Head of caudate nucleus (tissue), 42 donors: ENCODE results near the gene RBM4B.
"Not testable (repeated sequence)": the region's sequence is repeated elsewhere in the genome, so short reads cannot be mapped to it uniquely, and the experiment has no call there.

Source experiments
- DNase-seq, 42 donors: peaks; one replicate each; pipeline versions ENCODE4 v3.0.0 to v3.0.0-alpha.2; 2020 to 2021; ENCODE audit warnings: mixed read lengths in 7 of 42
- intact Hi-C: fragments of 100-400 bp; cut with DNase I; formaldehyde crosslinking; loops from one replicate; pipeline ENCODE4 v1.15.0; 2022

Gene RBM4B, protein sequence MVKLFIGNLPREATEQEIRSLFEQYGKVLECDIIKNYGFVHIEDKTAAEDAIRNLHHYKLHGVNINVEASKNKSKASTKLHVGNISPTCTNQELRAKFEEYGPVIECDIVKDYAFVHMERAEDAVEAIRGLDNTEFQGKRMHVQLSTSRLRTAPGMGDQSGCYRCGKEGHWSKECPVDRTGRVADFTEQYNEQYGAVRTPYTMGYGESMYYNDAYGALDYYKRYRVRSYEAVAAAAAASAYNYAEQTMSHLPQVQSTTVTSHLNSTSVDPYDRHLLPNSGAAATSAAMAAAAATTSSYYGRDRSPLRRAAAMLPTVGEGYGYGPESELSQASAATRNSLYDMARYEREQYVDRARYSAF

DNA sequence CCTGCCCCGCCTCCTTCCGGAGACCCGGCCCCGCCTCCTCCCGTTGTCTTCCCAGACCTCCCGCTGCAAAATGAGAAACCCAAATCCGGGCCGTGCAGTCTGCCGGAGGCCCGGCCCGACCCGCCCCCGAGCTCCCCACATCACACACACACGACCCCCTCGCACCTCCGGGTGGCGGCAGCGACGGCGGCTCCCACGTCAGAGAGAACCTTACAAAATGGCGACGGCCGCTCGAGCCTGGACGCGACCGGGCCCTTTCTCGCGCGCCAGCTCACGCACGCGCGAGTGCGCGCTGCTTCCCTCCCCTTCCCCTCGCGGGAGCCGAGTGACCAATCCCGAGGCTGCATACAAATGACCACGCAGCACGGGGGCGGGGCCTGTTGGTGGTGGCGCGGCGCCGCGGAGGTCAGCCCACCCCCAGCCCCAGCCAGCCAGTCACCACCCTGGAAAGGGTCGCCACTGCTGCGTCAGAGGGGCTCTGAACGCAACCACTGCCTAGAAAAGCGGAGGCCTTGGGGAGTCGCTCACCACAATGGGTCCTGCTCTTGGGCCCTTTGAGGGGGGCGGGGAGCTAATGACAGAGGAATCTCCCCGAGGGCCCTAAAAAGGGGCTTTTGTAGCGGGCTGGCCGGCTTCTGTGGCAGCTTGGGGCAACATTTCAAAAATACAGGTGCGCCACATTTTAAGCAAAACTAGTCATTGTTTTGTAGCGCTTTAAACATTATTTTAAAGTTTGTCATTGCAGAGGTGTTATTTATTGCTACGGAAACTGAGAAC lies at the start of gene RBM4B:
RBM4B (minus strand) TSS at position 289 of the 777 bp plus-strand sequence. CDS start 808 bp downstream, outside the sequence.
- peak; percentile 94 to 99 (median 97) for DNase-seq
- intact Hi-C loops: loop anchor here (2.0 to 10.0 kb wide), 3 partner anchors 35 to 273 kb away; partner anchors contain the start of gene MRPL11

DNA sequence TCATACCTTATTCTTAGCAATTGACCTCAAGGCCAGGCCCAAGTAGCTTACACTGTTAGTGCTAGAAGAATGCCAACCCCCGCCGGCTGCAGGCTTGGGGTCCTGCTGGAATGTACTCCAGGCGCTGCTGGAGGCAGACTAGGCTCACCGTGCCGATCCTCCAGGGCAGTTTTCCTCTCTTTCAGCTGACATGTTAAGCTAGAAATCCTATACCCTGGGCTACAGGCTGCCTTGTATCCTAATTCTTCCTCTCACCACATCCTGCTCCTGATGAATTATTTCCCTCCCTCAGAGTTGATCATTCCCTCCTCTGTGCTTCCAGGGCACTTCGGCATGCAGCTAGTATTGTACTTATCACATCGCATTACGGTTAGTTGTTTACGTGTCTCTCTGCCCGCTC lies 48.0 kb upstream of the RBM4B start:
- DNase-seq: no peak
- intact Hi-C loops: no loop called here

DNA sequence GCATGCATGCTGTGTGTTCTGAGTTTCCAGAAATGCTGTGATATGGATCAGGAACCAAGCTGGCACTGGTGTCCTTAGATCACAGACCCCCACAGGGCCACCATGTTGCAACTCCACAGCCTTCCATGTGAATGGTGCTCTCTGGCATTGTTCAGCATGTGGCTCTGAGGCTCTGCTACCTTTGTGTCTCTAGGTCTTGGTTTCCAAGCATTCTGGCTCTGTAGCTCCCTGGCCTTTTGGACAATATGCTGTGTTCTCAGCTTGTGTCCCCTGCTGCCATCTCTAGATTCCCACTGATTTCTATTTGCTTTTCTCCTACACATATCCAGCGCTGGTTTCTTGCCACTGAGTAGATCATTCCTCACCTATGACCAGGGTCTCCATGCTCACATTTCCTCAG lies 47.4 kb upstream of the RBM4B start:
- no peak for DNase-seq
- intact Hi-C loops: no loop called here

DNA sequence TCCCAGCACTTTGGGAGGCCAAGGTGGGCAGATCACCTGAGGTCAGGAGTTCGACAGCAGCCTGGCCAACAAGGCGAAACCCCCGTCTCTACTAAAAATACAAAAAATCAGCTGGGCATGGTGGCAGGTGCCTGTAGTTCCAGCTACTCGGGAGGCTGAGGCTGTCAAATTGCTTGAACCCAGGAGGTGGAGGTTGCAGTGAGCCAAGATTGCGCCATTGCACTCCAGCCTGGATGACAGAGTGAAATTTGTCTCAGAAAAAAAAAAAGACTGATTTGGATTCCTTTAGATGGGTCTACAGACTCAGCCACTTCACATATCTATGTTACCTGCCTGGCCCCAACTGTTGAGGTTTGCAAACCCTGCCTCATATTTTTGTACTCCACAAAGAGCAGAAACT lies 46.5 kb upstream of the RBM4B start:
- DNase-seq, intact Hi-C loops: not testable (repeated sequence)

DNA sequence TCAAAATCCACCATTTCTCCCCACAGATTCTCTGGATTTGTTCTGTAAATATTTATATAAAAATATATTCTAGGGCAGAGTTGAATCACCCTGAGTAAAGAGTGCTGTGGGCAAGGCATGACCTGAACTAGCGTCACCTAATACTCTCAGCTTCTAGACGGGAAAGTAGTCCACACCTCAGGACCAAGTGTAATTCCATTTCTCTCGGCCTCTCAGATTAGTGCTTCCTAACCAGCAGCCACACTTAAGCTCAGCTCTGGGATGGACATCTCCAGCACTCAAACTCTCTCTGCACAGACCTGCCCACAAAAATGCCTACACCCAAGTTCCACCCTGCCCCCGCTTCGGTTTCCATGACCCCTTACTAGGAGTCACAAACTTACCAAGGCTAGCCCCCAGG lies 46.0 kb upstream of the RBM4B start:
- no peak for DNase-seq
- intact Hi-C loops: no loop called here

DNA sequence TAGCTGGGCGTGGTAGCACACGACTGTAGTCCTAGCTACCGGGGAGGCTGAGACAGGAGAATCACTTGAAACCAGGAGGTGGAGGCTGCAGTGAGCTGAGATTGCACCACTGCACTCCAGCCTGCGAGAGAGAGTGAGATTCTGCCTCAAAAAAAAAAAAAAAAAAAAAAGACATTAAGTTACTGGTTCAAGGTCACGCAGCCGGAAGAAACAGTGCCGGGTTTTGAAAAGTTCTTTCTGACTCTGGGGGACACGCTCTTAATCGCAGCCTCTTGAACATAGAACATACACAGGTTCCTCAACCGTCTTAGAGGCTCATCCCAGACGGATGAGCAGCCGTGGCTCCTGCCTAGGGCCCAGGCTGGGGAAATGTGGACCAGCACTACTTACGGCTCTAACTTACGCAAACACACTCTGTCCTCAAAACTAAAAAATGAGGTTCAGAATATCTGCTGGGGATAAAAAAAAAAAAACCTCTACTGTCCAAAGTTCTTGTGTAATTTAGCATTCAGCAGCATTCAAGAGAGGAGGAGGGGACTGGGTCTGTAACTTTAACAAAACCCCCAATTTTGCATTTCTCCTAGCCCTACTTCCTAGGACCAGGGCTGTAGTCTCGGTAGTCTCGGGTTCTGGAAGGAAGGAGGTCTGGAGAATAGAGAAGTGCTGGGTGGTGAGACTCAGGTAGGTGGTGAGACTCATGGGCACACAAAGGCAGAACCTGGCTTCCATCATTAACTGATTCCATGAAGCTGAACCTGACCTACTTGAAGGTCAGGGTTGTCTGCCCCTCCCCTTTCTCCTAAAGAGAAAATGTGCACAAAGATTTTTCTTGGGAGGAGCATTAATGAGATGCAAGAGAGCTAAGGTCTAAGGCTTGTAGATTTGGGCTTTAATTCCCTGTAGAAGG lies 45.3 kb upstream of the RBM4B start:
- intact Hi-C loops: no loop called here
- no peak for DNase-seq

DNA sequence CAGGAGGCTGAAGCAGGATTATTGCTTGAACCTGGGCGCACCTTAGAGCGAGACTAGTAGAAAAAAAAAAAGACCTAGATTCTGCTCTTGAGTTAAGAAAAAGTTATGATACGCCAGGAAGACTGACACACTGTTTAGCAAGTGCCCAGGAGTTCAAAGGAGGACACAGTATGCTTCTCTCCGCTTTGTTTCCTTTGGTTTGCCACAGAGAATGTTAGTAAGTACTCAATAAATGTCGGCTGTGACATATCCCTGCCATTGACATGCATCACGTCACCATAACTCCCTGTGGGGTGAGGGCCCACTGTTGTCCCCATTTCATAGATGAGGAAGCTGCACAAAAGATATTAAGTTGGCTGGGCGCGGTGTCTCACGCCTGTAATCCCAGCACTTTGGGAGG lies 44.3 kb upstream of the RBM4B start:
- intact Hi-C loops: no loop called here
- no peak for DNase-seq

DNA sequence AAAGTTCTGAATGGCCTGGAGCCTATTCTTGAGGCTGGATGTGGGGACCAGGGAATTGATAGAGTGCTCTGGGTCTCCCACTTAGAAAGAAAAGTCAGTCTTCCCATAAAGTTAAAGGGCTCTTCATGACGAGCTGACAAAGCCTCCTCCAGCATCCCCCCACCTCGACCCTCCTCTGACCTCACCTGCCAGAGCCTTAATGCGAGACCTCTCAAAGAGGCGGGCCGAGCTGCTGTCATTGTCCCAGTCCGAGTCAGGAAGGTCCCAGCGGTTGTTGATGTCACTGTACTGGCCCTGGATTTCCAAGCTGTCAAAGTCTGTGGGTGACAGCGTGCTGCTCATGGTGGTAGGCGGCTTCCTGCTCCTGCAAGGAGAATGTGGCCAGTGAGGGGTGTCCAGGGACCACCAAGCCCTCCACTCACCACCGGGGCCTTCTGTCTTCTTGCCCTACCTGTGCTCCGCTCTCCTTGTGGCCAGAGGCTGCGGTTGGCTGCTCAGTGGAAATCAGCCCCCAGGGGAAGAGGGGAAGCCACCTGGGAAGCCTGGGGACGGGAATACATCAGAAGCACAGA lies 43.3 kb upstream of the RBM4B start:
- DNase-seq: no peak
- intact Hi-C loops: no loop called here

DNA sequence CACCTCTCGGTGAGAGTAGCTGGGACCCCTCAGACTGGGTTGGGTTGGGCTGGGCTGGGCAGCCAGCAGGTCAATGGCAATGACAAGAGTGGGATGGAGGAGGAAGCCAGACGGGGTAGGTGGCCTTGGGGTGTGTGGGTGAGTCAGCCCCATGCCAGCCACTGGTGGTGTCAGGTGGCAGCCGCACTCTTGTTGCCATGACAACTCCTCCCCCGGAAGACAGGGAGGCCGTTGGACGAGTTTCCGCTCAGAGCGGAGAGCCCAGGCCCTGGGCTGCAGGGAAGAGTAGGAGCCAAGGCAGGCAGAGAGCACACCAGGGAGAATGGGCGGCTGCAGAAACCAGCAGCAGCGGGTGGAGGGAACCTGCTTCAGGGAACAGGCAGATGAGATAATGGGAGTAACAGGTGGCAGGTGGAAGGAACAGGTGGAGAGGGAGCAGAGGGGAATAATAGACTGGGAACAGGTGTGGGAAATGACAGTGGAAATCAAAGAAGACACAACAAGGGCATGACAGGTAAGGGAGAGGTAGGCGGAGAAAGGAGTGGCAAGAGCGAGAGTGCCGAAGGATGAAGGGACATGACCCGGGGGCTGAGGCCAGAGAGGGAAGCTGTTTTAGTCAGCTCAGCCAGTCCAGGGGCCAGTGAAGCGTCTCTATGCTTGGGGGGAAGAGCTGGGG lies 42.7 kb upstream of the RBM4B start:
- intact Hi-C loops: no loop called here
- DNase-seq: peak in 38 of 42 donors; percentile 27 to 86 (median 56)

DNA sequence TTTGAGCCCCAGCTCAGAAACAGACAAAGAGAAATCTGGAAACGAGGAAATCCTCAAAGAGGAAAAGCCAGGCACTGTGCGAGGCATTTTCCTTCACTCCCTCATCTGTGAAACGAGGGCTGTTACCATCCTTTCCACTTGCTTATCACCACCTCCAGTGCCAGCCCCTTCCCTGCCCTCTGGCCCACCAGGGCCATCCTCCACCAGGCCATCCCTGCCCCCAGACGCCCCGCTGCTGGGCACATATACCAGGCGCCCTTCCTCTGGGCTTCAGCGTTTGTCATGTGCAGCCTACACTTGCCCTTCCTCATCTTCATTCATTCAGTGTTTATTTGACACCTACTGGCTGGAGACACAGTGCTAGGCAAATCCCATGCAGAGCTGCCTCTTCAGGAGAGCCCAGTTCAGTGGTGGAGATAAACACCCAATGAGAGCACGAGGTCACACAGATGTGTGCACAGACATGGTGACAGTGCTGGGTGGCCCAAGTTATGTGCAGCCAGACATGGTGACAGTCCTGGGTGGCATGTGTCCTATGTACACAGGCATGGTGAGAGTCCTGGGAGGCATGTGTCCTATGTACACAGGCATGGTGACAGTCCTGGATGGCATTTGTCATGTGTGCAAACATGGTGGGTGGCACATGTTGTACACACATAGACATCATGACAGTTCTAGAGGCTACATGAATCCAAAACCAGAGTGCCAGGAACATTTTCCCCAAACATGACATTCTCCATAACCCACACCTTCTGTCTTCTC lies 41.6 kb upstream of the RBM4B start:
- DNase-seq: no peak
- intact Hi-C loops: no loop called here

DNA sequence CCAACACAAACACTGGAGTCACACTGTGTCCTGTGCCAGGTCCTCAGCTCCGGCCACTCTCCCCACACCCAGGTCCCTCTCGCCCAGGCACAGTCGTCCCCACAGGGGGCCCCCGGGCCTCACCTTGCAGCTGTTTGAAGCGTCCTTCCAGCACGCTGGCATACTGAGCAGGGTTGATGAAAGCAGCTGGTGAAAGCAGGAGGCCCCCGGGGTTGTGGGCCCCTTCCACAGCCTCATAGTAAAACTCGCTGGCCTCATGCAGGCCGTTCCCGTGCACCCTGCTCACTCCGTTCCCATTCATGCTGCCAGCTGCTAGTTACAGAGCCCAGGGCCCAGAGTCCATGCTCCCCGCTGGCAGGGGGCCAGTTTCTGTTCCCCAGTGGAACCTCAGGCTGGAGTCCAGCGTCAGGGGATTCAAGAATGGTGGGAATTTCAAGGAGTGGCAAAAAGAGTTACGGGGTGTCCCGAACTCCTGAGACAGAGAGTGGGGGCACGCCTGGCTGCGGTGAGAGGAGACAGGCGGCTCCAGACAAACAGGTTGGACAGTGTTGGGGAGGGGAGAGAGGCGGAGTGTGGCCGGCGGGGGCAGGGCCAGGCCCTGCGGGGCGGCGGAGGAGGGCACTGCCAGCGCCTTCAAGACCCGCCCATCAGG lies 40.8 kb upstream of the RBM4B start:
- intact Hi-C loops: no loop called here
- DNase-seq: peak in 1 of 42 donors; percentile 16

DNA sequence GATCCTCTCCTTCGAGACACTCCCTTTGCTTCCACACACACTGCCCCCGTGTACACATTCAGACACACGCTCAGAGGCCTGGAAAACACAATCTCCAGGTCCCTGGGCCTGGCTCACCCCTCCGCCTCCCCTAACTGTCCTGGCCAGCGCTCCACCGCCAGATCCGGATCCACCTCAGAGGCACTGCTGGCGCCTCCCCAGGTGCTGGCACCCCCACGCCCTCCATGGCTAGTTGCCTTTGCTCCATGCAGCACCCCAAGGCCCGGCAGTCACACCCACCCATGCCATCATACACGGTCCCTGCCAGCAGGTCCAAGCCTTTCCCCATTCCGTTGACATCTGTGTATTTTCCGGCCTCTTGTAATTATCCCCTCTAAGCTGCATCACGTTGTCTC lies 40.2 kb upstream of the RBM4B start:
- DNase-seq: no peak
- intact Hi-C loops: no loop called here

DNA sequence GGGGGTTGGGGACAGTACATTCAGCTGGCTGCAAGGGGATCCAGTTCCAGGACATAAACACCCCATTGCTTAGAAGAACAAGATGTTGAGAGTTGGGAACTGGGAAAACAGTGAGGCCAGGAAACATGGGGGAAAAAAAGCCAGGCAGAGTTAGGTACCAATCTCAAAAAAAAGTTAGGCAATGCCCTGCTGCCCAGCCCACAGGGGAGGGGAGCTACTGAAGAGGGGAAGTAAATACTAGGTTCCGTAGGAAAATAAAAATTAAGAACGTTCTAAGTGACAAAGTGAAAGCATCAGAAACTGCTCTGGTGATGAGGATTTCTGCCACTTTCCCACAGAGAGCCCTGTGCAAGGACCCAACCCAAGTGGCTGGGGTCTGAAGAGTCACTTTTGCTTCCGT lies 39.3 kb upstream of the RBM4B start:
- no peak for DNase-seq
- intact Hi-C loops: no loop called here

DNA sequence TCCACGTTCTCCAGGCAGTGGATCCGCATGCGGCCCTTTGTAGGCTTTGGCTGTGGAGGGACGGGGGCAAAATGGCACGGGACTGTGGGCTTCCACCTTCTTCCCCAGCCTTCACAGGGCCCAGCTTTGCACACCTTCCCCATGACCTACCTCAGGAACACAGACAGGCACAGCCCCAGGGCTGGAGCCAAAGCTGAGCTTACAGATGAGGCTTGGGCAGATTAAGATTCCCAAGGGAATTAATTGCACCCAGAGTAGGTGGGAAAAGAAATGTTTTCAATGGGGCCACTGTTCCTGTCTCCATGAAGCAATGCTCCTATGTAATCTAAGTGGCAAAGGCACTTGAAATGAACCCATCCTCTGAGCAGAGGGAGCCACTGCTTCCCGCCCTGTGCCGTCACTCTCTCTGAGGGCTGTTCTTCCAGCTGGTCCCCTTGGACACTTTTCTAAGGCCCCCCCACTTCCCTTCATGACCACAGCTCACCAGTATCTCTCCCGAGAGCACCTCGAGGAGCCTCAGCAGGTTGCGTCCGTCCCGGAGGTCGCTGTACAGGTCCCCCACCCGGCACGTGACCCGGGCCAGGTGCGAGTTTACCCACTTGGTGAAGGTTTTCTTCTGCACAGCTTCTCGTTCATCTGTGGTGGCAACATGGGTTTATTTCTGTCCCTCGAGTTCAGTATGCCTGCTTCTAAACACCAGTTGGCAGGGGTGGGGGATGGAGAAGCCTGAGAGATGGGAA lies 37.8 kb upstream of the RBM4B start:
- no peak for DNase-seq
- intact Hi-C loops: no loop called here

DNA sequence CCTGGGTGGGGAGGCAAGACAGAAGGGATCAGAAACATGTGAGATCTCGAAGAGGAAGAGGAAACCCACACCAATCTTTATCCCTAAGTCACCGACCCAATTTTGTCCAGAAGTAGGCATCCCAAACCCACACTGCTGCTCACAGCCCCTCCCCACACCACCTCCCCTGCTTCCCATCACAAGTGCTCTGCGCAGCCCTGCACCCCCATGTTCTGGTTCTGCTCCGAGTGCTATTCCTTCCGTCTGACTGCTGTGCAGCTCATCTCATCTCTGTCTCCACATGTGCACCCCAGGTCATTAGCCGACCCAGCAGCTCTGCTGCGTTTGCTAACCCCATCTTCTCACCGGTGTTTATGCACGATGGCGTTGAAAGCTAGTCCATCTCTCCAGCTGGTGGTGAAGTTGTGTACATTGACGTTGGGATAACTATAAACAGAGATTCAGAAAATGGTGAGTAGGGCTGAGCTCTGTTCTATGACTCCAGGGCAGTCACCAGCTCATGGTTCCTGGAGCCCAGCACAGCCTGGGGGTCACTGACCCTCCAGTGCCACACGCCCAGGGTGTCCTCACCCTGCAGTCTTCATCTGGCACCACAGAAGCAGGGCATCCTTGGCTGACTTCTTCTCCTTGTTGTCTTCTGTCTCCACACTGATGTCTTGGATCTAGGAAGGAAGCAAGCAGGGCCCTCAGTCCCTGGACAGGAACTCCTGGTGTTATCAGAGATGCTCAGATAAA lies 36.2 kb upstream of the RBM4B start:
- intact Hi-C loops: no loop called here
- peak in 5 of 42 donors; percentile 30 to 54 (median 38) for DNase-seq

DNA sequence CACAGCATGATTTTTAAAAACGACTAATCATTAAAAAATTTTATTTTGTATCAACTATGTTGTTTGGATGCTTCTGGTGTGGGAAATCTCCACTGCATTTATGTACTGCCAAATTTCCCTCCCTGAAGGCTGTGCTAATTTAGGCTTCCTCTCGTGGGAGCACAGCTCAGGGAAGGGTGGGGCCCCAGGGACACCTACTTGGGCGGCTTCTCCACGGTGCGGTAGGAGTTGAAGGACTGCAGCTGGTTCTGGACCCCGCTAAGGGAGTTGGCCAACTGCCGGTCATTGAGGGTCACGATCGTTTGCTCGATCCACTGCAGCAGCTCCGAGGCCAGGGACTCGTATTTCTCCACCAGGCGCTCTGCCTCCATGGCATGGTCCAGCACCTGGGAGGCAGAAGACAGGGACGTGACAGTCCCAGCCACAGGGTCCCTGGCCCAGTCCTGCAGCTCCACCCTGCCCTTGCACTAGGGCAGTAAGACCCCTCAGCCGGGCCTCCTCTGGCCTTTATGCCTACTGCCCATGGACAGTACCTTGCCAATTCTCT lies 32.8 kb upstream of the RBM4B start:
- intact Hi-C loops: no loop called here
- peak in 29 of 42 donors; percentile 18 to 82 (median 46) for DNase-seq
